Muscle layer of duodenum (tissue), 2 donors: Measurements from ENCODE around the gene RAB20.
A peak's percentile ranks its signal among the peaks of the same experiment; 100 is the strongest.

Experiments used
- H3K27ac ChIP-seq: one replicate; pipeline ENCODE4 v1.7.0; 2013; ENCODE audit warnings: mild to moderate bottlenecking, low read length
- H3K27me3 ChIP-seq: one replicate; pipeline ENCODE4 v1.7.0; 2013; ENCODE audit warnings: low read depth, mild to moderate bottlenecking, control low read depth, low read length
- H3K36me3 ChIP-seq, 2 donors: one replicate each; pipeline ENCODE4 v1.7.0; 2013; ENCODE audit warnings: low read length in 2 of 2, control low read depth in 1 of 2, mild to moderate bottlenecking in 1 of 2; ENCODE audit not compliant: insufficient read depth in 2 of 2, control insufficient read depth in 1 of 2
- H3K4me1 ChIP-seq, 2 donors: one replicate each; pipeline ENCODE4 v1.7.0; 2013; ENCODE audit warnings: low read length in 2 of 2, mild to moderate bottlenecking in 2 of 2, control low read depth in 1 of 2, moderate library complexity in 1 of 2; ENCODE audit not compliant: insufficient read depth in 2 of 2, control insufficient read depth in 1 of 2
- H3K4me3 ChIP-seq, 2 donors: one replicate each; pipeline ENCODE4 v1.7.0; 2013; ENCODE audit warnings: low read length in 2 of 2, low read depth in 1 of 2, mild to moderate bottlenecking in 1 of 2
- H3K9me3 ChIP-seq, 2 donors: one replicate each; pipeline ENCODE4 v1.7.0; 2013; ENCODE audit warnings: low read length in 2 of 2, control low read depth in 1 of 2, mild to moderate bottlenecking in 1 of 2; ENCODE audit not compliant: control insufficient read depth in 1 of 2
- donor health status: healthy.

The RAB20 gene

GRCh38 chr13:110523180-110523579 is 38.3 kb downstream of the RAB20 start:
- Histone ChIP-seq H3K27ac (no peak overlapping the region), H3K4me1 (peaks cover 18 to 32% of the 10 kb centered on the region in 2 donors)

GRCh38 chr13:110522721-110523120 is 38.8 kb downstream of the RAB20 start:
- Histone ChIP-seq H3K9me3 (no peaks in the 10 kb centered on the region), H3K4me1 (peaks cover 18 to 30% of the 10 kb centered on the region in 2 donors), H3K4me3 (no peak overlapping the region), H3K27me3 (no peaks in the 10 kb centered on the region), H3K36me3 (peaks cover 0 to 6% of the 10 kb centered on the region in 2 donors), H3K27ac (no peak overlapping the region)

More at GRCh38 chr13:110523180-110523579, 38.3 kb downstream of the RAB20 start:
- Histone ChIP-seq H3K9me3 (no peaks in the 10 kb centered on the region), H3K27me3 (no peaks in the 10 kb centered on the region), H3K36me3 (peaks cover 0 to 6% of the 10 kb centered on the region in 2 donors), H3K4me3 (no peak overlapping the region)

GRCh38 chr13:110521946-110522345 is 39.6 kb downstream of the RAB20 start:
- Histone ChIP-seq H3K9me3 (no peaks in the 10 kb centered on the region), H3K27ac (no peak overlapping the region)

GRCh38 chr13:110521296-110521680 is 40.2 kb downstream of the RAB20 start:
- H3K27ac ChIP-seq = peak overlapping the region; percentile 10
- H3K9me3 ChIP-seq = no peaks in the 10 kb centered on the region
- no peak overlapping the region for H3K4me3 ChIP-seq
- no peaks in the 10 kb centered on the region for H3K27me3 ChIP-seq
- H3K4me1 ChIP-seq = peaks cover 12 to 26% of the 10 kb centered on the region in 2 donors
- H3K36me3 ChIP-seq = peaks cover 0 to 6% of the 10 kb centered on the region in 2 donors

More at GRCh38 chr13:110521946-110522345, 39.6 kb downstream of the RAB20 start:
- peaks cover 18 to 26% of the 10 kb centered on the region in 2 donors for H3K4me1 ChIP-seq
- H3K36me3 ChIP-seq = peaks cover 0 to 6% of the 10 kb centered on the region in 2 donors
- no peaks in the 10 kb centered on the region for H3K27me3 ChIP-seq
- no peak overlapping the region for H3K4me3 ChIP-seq

GRCh38 chr13:110520431-110521295 is 40.9 kb downstream of the RAB20 start:
- H3K27me3 ChIP-seq = no peaks in the 10 kb centered on the region
- peaks cover 12 to 26% of the 10 kb centered on the region in 2 donors for H3K4me1 ChIP-seq
- H3K36me3 ChIP-seq = peaks cover 0 to 6% of the 10 kb centered on the region in 2 donors
- no peak overlapping the region for H3K4me3 ChIP-seq
- peak overlapping the region; percentile 10 for H3K27ac ChIP-seq
- H3K9me3 ChIP-seq = no peaks in the 10 kb centered on the region

- Histone ChIP-seq H3K36me3 (peaks cover 5 to 6% of the 10 kb centered on the region in 2 donors), H3K9me3 (no peaks in the 10 kb centered on the region), H3K27me3 (no peaks in the 10 kb centered on the region), H3K27ac (no peak overlapping the region), H3K4me3 (no peak overlapping the region), H3K4me1 (peaks cover 11 to 18% of the 10 kb centered on the region in 2 donors)
Measured at GRCh38 chr13:110519506-110519905, 42.0 kb downstream of the RAB20 start.

- Histone ChIP-seq H3K4me3 (no peak overlapping the region), H3K9me3 (no peaks in the 10 kb centered on the region), H3K36me3 (peaks cover 6 to 10% of the 10 kb centered on the region in 2 donors), H3K27me3 (no peaks in the 10 kb centered on the region), H3K4me1 (peaks cover 8 to 15% of the 10 kb centered on the region in 2 donors), H3K27ac (no peak overlapping the region)
Measured at GRCh38 chr13:110519046-110519445, 42.5 kb downstream of the RAB20 start.

- no peak overlapping the region for H3K4me3 ChIP-seq
- peak overlapping the region; percentile 23 for H3K27ac ChIP-seq
- H3K36me3 ChIP-seq = peaks cover 6 to 14% of the 10 kb centered on the region in 2 donors
- no peaks in the 10 kb centered on the region for H3K27me3 ChIP-seq
- H3K4me1 ChIP-seq = peaks cover 8 to 11% of the 10 kb centered on the region in 2 donors
- H3K9me3 ChIP-seq = no peaks in the 10 kb centered on the region
Measured at GRCh38 chr13:110518571-110518970, 43.0 kb downstream of the RAB20 start.

- Histone ChIP-seq H3K27me3 (no peaks in the 10 kb centered on the region), H3K27ac (peak overlapping the region; percentile 23), H3K4me1 (peaks cover 8 to 11% of the 10 kb centered on the region in 2 donors), H3K9me3 (no peaks in the 10 kb centered on the region), H3K4me3 (no peak overlapping the region), H3K36me3 (peaks cover 4 to 17% of the 10 kb centered on the region in 2 donors)
Measured at GRCh38 chr13:110518226-110518525, 43.3 kb downstream of the RAB20 start.

GRCh38 chr13:110517505-110518225 is 43.9 kb downstream of the RAB20 start:
- Histone ChIP-seq H3K36me3 (peaks cover 7 to 21% of the 10 kb centered on the region in 2 donors), H3K4me1 (peaks cover 8 to 11% of the 10 kb centered on the region in 2 donors), H3K4me3 (no peak overlapping the region), H3K27ac (no peak overlapping the region), H3K9me3 (no peaks in the 10 kb centered on the region), H3K27me3 (no peaks in the 10 kb centered on the region)

GRCh38 chr13:110516500-110516899 is 45.0 kb downstream of the RAB20 start:
- H3K27me3 ChIP-seq = no peaks in the 10 kb centered on the region
- H3K4me3 ChIP-seq = no peak overlapping the region
- no peaks in the 10 kb centered on the region for H3K9me3 ChIP-seq
- no peak overlapping the region for H3K27ac ChIP-seq
- peaks cover 8 to 11% of the 10 kb centered on the region in 2 donors for H3K4me1 ChIP-seq
- peaks cover 13 to 32% of the 10 kb centered on the region in 2 donors for H3K36me3 ChIP-seq
